Measurements from ENCODE around the gene DUOX1.

DNA sequence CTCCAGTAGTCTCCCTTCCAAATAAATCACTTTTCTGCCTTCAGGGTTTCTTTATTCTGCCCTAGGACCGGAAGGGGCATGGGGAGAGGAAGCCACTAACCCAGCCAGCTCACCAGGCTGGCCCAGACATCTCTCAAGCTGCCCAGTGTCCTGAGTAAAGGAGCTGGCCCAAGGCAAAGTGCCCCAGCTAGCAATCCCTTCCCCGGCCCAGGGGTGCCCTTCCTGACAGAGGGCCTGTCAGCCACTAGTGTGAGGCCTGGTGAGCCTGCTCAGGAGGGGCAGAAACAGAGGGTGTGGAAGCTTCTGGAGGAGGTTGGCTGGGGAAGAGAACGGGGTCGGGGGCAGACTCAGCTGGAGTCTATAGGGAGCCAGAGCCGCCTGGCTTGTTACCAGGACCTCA is 35.7 kb downstream of the DUOX1 start:
- TF ChIP-seq CTCF (IDR thresholded peaks at IDR 0.05; ENCODE audit: low read depth, low read length, missing input control) (no peak), REST (IDR thresholded peaks at IDR 0.05) (no peak), NR2F2 (IDR thresholded peaks at IDR 0.05) (no peak), GABPA (IDR thresholded peaks at IDR 0.05 in 1 of 2, conservative IDR thresholded peaks at IDR 0.05 in 1 of 2) (no peak), YY1 (IDR thresholded peaks at IDR 0.05) (no peak), RXRA (IDR thresholded peaks at IDR 0.05) (no peak), HNF4A (conservative IDR thresholded peaks at IDR 0.05) (no peak), ATF3 (IDR thresholded peaks at IDR 0.05) (no peak), TAF1 (conservative IDR thresholded peaks at IDR 0.05) (no peak), MAX (IDR thresholded peaks at IDR 0.05) (no peak), ZBTB33 (IDR thresholded peaks at IDR 0.05) (no peak)
